Muscle layer of colon (tissue), 2 donors: Measurements from ENCODE around the gene SPPL2C.

Source experiments
- H3K27ac ChIP-seq: one replicate; pipeline ENCODE4 v1.7.0; 2013; ENCODE audit warnings: low read depth, mild to moderate bottlenecking, low read length, moderate library complexity
- H3K27me3 ChIP-seq, 2 donors: one replicate each; pipeline ENCODE4 v1.7.0; 2013; ENCODE audit warnings: low read length in 2 of 2, mild to moderate bottlenecking in 2 of 2; ENCODE audit not compliant: insufficient read depth in 2 of 2, control insufficient read depth in 1 of 2
- H3K36me3 ChIP-seq: one replicate; pipeline ENCODE4 v1.7.0; 2013; ENCODE audit warnings: mild to moderate bottlenecking, low read length; ENCODE audit not compliant: insufficient read depth
- H3K4me1 ChIP-seq: one replicate; pipeline ENCODE4 v1.7.0; 2013; ENCODE audit warnings: mild to moderate bottlenecking, low read length; ENCODE audit not compliant: insufficient read depth
- H3K4me3 ChIP-seq, 2 donors: one replicate each; pipeline ENCODE4 v1.7.0; 2013; ENCODE audit warnings: low read length in 2 of 2, low read depth in 1 of 2, mild to moderate bottlenecking in 1 of 2, moderate library complexity in 1 of 2
- H3K9ac ChIP-seq: one replicate; pipeline ENCODE4 v1.7.0; 2013; ENCODE audit warnings: low read length
- H3K9me3 ChIP-seq: one replicate; pipeline ENCODE4 v1.7.0; 2013; ENCODE audit warnings: mild to moderate bottlenecking, low read length
- donor health status: abdominal sarcoma.
- donor health status: Adenocarcinoma of cecum.

The SPPL2C gene

DNA sequence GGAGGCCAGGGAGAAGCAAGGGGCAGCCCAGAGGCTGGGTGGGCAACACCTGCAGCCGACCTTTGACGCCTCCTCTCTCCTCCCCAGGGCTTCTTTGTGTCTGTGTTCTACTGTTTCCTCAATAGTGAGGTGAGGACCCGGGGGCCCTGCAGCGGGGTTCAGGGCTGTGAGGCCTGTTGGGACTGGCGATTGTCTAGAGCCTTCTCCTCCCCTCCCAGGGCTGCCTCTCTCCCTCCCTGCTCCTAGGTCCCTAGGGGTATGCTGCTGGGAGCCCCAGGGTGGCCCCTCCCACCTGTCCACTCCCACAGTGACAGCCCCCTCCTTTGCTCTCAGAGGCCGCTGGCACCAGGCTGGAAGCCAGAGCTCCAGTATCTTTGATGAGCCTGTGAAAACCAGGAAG, 10.8 kb upstream of the SPPL2C start:
- Histone ChIP-seq H3K27ac (no peak overlapping the region), H3K27me3 (peaks cover 0 to 19% of the 10 kb centered on the region in 2 donors), H3K9ac (no peak overlapping the region), H3K9me3 (no peaks in the 10 kb centered on the region), H3K4me1 (no peaks in the 10 kb centered on the region), H3K36me3 (no peaks in the 10 kb centered on the region), H3K4me3 (no peak overlapping the region)

DNA sequence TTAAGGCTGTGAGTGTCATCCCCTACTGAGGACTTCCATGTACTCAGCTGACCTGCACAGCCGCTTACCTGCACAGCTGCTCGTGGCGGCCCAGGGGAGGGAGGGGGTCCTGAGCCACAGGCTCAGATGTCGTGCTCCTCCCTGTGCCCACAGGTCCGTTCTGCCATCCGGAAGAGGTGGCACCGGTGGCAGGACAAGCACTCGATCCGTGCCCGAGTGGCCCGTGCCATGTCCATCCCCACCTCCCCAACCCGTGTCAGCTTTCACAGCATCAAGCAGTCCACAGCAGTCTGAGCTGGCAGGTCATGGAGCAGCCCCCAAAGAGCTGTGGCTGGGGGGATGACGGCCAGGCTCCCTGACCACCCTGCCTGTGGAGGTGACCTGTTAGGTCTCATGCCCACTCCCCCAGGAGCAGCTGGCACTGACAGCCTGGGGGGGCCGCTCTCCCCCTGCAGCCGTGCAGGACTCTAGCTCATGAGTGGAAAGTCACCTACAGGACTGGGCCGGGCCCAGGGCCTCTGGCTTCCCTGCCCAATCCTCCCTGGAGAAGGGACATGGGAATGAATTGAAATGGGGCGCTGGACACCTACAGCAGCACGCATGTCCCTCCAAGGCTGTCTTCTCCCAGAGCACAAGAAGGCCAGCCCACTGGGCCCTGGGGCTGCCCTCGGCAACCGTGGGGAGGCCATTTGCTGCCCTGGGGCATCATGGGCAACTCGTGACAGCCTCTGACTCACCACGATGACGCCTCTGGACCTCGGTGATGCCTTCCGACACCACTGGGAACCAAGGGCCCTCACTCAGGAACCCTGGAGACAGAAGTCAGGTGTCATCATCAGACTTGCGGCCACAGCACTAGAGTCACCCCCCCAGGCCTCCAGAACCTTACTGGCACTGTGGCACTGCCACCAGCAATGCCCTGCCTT, 9.9 kb upstream of the SPPL2C start:
- H3K27ac ChIP-seq: no peak overlapping the region
- H3K4me3 ChIP-seq: no peak overlapping the region
- no peaks in the 10 kb centered on the region for H3K4me1 ChIP-seq
- no peaks in the 10 kb centered on the region for H3K36me3 ChIP-seq
- peaks cover 0 to 15% of the 10 kb centered on the region in 2 donors for H3K27me3 ChIP-seq
- H3K9ac ChIP-seq: no peak overlapping the region
- H3K9me3 ChIP-seq: no peaks in the 10 kb centered on the region

GRCh38 chr17:45835481-45835880, 9.2 kb upstream of the SPPL2C start:
- H3K9ac ChIP-seq: no peak overlapping the region
- no peaks in the 10 kb centered on the region for H3K9me3 ChIP-seq
- H3K27me3 ChIP-seq: peaks cover 0 to 15% of the 10 kb centered on the region in 2 donors
- H3K27ac ChIP-seq: no peak overlapping the region
- no peaks in the 10 kb centered on the region for H3K36me3 ChIP-seq
- no peaks in the 10 kb centered on the region for H3K4me1 ChIP-seq
- no peak overlapping the region for H3K4me3 ChIP-seq

DNA sequence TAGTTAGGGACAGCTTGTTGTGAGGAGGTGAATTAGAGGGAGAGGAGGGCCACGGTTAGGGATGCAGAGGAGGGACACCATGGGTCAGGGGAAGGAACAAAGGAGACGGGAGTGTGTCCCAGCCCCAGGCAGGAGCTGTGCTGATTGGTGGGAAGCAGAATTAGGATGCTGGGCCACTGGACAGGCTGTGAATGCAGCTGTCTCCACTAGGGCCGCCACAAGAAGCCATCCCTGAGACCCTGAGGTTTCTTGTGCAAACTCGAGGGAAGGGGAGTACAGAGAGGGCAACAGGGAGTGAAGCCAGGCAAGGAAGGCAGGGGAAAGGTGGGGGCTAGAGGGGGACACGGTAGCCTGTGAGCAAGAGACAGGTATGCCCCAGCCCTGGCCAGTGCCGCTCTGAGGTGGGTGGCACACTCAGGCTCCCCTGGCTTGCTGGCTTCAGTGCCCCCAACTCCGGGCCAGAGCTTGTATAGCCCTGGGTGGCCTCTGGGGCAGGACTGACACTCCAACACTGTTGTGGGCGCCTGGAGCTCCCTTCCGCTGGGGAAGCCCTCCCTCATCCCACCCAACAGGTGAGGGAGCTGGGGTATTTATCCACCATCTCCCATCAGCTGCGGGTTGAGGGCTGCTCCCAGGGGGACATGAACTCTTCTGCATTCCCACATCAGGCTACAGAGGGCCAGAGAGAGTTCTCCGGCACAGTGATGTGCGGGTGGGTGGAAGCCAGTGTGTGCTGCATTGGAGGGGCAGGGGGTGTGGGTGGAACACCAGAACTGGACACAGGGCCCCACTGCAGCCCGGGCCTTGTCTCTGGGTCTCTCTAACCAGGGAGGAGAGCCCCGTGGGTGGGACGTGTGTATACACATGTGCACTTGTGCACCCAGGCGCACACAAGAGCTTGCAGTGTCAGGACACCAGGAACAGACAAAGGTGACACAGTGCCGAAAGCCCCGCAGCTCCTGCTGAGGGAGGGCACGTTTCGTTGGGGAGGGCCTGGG, 8.3 kb upstream of the SPPL2C start:
- H3K9ac ChIP-seq: no peak overlapping the region
- no peaks in the 10 kb centered on the region for H3K4me1 ChIP-seq
- no peaks in the 10 kb centered on the region for H3K36me3 ChIP-seq
- peaks cover 0 to 15% of the 10 kb centered on the region in 2 donors for H3K27me3 ChIP-seq
- H3K27ac ChIP-seq: no peak overlapping the region
- H3K9me3 ChIP-seq: no peaks in the 10 kb centered on the region
- no peak overlapping the region for H3K4me3 ChIP-seq

- H3K27ac ChIP-seq: no peak overlapping the region
- H3K9me3 ChIP-seq: no peaks in the 10 kb centered on the region
- no peak overlapping the region for H3K9ac ChIP-seq
- H3K4me3 ChIP-seq: no peak overlapping the region
- H3K4me1 ChIP-seq: no peaks in the 10 kb centered on the region
- H3K27me3 ChIP-seq: peaks cover 0 to 15% of the 10 kb centered on the region in 2 donors
- H3K36me3 ChIP-seq: no peaks in the 10 kb centered on the region
Measured at GRCh38 chr17:45837187-45837586, 7.5 kb upstream of the SPPL2C start.

GRCh38 chr17:45837603-45838002, 7.1 kb upstream of the SPPL2C start:
- Histone ChIP-seq H3K9ac (no peak overlapping the region), H3K36me3 (no peaks in the 10 kb centered on the region), H3K27ac (no peak overlapping the region), H3K9me3 (no peaks in the 10 kb centered on the region), H3K27me3 (peaks cover 0 to 13% of the 10 kb centered on the region in 2 donors), H3K4me1 (no peaks in the 10 kb centered on the region), H3K4me3 (no peak overlapping the region)

- H3K27me3 ChIP-seq: peaks cover 0 to 4% of the 10 kb centered on the region in 2 donors
- no peaks in the 10 kb centered on the region for H3K36me3 ChIP-seq
- no peak overlapping the region for H3K27ac ChIP-seq
- no peak overlapping the region for H3K4me3 ChIP-seq
- no peak overlapping the region for H3K9ac ChIP-seq
- no peaks in the 10 kb centered on the region for H3K9me3 ChIP-seq
- no peaks in the 10 kb centered on the region for H3K4me1 ChIP-seq
Measured at GRCh38 chr17:45838751-45839295, 5.9 kb upstream of the SPPL2C start.

DNA sequence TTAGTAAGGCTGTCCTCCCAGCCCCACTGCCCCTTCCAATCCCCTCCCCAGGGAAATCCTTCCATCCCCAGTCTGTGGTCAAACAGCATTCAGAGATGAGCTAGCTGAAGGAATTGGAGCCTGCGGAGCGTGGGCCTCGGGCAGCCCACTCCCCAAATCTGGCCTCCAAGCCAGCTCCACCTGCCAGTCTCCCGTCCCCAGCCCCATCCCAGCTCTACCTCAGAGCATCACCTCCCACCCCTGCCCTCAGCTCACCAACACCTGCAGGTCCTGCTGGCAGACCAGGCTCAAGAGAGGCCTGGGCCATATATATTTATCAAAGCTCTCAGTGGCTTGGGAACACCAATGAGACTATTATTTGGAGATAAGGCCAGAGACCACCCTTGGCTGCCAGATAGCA, 5.2 kb upstream of the SPPL2C start:
- Histone ChIP-seq H3K9ac (no peak overlapping the region), H3K27ac (no peak overlapping the region), H3K36me3 (no peaks in the 10 kb centered on the region), H3K27me3 (peaks cover 0 to 4% of the 10 kb centered on the region in 2 donors), H3K9me3 (no peaks in the 10 kb centered on the region), H3K4me1 (no peaks in the 10 kb centered on the region), H3K4me3 (no peak overlapping the region)

DNA sequence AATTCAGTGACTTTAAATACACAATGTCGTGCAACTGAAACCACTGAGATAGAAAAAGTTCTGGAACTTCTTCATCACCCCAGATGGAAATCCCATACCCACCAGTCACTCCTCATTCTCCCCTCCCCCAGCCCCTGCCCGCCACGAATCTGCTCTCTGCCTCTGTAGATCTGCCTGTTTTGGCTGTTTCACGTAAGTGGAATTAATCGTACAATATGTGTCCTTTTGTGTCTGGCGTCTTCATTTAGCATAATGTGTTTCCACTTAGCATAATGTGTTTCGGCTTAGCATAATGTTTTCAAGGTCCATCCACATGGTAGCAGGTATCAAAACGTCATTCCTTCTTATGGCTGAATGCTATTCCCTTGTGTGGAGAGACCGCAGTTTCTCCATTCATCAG, 3.5 kb upstream of the SPPL2C start:
- Histone ChIP-seq H3K9ac (no peak overlapping the region), H3K4me1 (no peaks in the 10 kb centered on the region), H3K36me3 (no peaks in the 10 kb centered on the region), H3K9me3 (no peaks in the 10 kb centered on the region), H3K27ac (no peak overlapping the region), H3K27me3 (peaks cover 0 to 4% of the 10 kb centered on the region in 2 donors), H3K4me3 (no peak overlapping the region)

GRCh38 chr17:45841883-45842525, 2.7 kb upstream of the SPPL2C start:
- no peaks in the 10 kb centered on the region for H3K9me3 ChIP-seq

DNA sequence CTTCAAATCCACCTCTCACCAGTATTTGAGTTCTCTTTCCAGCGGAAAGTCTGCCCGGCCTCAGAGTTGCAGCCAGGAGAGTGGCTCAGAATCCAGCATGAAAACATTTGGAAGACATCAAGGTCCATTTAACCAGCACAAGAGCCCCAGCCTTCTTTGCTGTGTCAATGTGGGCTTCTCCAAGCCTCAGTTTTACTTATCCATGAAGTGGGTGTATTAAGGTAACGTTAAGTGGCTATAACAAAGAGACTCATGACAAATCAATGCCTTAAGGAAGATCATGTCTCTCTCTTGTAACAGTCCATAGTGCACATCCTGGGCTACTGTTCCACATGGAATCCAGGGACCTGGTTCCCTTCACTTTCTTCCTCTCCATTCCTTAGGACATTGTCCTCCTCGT, 959 bp upstream of the SPPL2C start:
- H3K36me3 ChIP-seq: no peaks in the 10 kb centered on the region
- H3K9me3 ChIP-seq: no peaks in the 10 kb centered on the region
- H3K4me3 ChIP-seq: no peak overlapping the region
- no peaks in the 10 kb centered on the region for H3K27me3 ChIP-seq
- no peak overlapping the region for H3K9ac ChIP-seq
- no peak overlapping the region for H3K27ac ChIP-seq
- H3K4me1 ChIP-seq: no peaks in the 10 kb centered on the region

More at GRCh38 chr17:45841883-45842525, 2.7 kb upstream of the SPPL2C start:
- no peaks in the 10 kb centered on the region for H3K4me1 ChIP-seq
- peaks cover 0 to 4% of the 10 kb centered on the region in 2 donors for H3K27me3 ChIP-seq
- no peaks in the 10 kb centered on the region for H3K36me3 ChIP-seq
- no peak overlapping the region for H3K27ac ChIP-seq
- no peak overlapping the region for H3K9ac ChIP-seq
- no peak overlapping the region for H3K4me3 ChIP-seq
